ENCODE measurements around the gene SPRYD3. TPM values are rescaled to one million over a fixed set of nuclear protein-coding genes. Genes with fewer than 3 reads are reported as not detected.

SPRYD3 gene
- total RNA-seq, 2 experiments from 2014 or later, result 19.0 to 20.2 TPM

DNA sequence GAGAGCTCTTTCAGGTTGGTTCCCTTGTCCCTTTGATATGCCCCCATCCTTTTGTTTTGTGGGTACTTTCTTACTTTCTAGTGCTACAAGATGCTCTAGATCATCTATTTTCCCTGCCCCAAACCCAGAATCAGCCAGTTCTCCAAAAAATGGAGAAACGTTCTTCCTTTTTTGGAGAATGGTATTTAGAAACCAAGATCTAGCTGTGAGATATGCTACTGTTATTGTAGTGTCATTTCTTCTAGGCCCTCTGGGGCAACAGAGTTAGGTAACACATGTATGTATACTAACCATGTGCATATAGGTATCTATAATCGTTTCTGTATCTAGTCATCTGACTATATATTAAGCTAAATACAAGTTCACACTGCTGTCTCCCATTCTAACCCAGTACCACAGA is 11.4 kb upstream of the SPRYD3 start:
- CTCF ChIA-PET, result interaction anchor here (0.8 to 2.1 kb wide), 3 partner anchors 9 to 25 kb away, joined by 3 to 7 read pairs (median 5); no protein-coding TSS in a partner anchor
- H3K27ac Mint-ChIP-seq, result no peak overlapping the region
- no peaks in the 10 kb centered on the region for H3K36me3 Mint-ChIP-seq (ENCODE audit: low read depth)
- DNase-seq, result no peak
- peaks cover 42% of the 10 kb centered on the region for H3K27me3 Mint-ChIP-seq
- H3K4me1 Mint-ChIP-seq, result peaks cover 6% of the 10 kb centered on the region
- H3K4me3 Mint-ChIP-seq, result no peak overlapping the region
- POLR2A ChIA-PET, result no interaction called here
- no peaks in the 10 kb centered on the region for H3K9me3 Mint-ChIP-seq

- H3K27ac Mint-ChIP-seq, result no peak overlapping the region
- no peak overlapping the region for H3K4me3 Mint-ChIP-seq
- H3K9me3 Mint-ChIP-seq, result no peaks in the 10 kb centered on the region
- no peaks in the 10 kb centered on the region for H3K36me3 Mint-ChIP-seq (ENCODE audit: low read depth)
- peaks cover 42% of the 10 kb centered on the region for H3K27me3 Mint-ChIP-seq
- DNase-seq, result no peak
- ChIA-PET CTCF (interaction anchor here (0.8 to 2.1 kb wide), 3 partner anchors 9 to 24 kb away, joined by 3 to 7 read pairs (median 5); no protein-coding TSS in a partner anchor), POLR2A (no interaction called here)
- peaks cover 6% of the 10 kb centered on the region for H3K4me1 Mint-ChIP-seq
These were observed 10.9 kb upstream of the SPRYD3 start for GRCh38 chr12:53090105-53090504.

DNA sequence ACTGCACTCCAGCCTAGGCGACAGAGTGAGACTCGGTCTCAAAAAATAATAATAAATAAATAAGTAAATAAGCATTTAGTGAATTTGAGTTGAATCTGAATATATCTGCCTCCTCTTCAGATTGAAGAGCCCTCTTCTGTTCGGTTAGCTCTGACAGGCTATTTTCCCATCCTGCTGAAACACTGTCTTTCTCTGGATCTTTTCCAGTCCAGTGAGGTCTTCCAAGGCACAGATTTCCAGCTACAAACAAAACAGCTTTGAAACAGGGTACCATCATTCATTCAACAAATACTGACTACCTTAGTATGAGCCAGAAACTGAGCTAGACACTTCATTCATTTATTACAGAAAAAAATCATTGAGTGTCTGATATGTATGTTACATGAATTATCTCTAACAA is 7.2 kb upstream of the SPRYD3 start:
- Mint-ChIP-seq H3K27ac (no peak overlapping the region), H3K4me3 (no peak overlapping the region), H3K4me1 (peaks cover 5% of the 10 kb centered on the region), H3K9me3 (peaks cover 2% of the 10 kb centered on the region), H3K36me3 (ENCODE audit: low read depth) (no peaks in the 10 kb centered on the region), H3K27me3 (peaks cover 28% of the 10 kb centered on the region)
- ChIA-PET POLR2A (no interaction called here), CTCF (interaction anchor here (1.3 to 4.9 kb wide), 3 partner anchors 9 to 20 kb away, joined by 3 to 22 read pairs (median 4); no protein-coding TSS in a partner anchor)
- no peak for DNase-seq

GRCh38 chr12:53082637-53083175 is 3.5 kb upstream of the SPRYD3 start:
- CTCF ChIA-PET, result interaction anchor here (0.7 to 1.1 kb wide), 5 partner anchors 16 to 518 kb away, joined by 3 to 5 read pairs (median 3); partner anchors contain the start of gene AAAS
- peaks cover 2% of the 10 kb centered on the region for H3K9me3 Mint-ChIP-seq
- no peak for DNase-seq
- peaks cover 29% of the 10 kb centered on the region for H3K4me1 Mint-ChIP-seq
- no peak overlapping the region for H3K27ac Mint-ChIP-seq
- H3K36me3 Mint-ChIP-seq (ENCODE audit: low read depth), result peaks cover under 1% of the 10 kb centered on the region
- H3K27me3 Mint-ChIP-seq, result peaks cover 14% of the 10 kb centered on the region
- POLR2A ChIA-PET, result no interaction called here
- no peak overlapping the region for H3K4me3 Mint-ChIP-seq

GRCh38 chr12:53078425-53079225 is 565 bp downstream of the SPRYD3 start:
- Mint-ChIP-seq H3K27me3 (no peaks in the 10 kb centered on the region), H3K27ac (peak overlapping the region; percentile 95), H3K9me3 (peaks cover 2% of the 10 kb centered on the region), H3K4me1 (peaks cover 37% of the 10 kb centered on the region), H3K4me3 (peak overlapping the region; percentile 90), H3K36me3 (ENCODE audit: low read depth) (peaks cover 38% of the 10 kb centered on the region)
- ChIA-PET POLR2A (interaction anchor here (0.7 to 1.4 kb wide), 3 partner anchors 11 to 73 kb away, joined by 3 to 6 read pairs (median 5); partner anchors contain the start of gene EIF4B), CTCF (interaction anchor here (0.7 to 4.3 kb wide), 12 partner anchors 8 to 243 kb away, joined by 3 to 39 read pairs (median 4); partner anchors contain the start of gene AAAS)
- peak; percentile 47 for DNase-seq

DNA sequence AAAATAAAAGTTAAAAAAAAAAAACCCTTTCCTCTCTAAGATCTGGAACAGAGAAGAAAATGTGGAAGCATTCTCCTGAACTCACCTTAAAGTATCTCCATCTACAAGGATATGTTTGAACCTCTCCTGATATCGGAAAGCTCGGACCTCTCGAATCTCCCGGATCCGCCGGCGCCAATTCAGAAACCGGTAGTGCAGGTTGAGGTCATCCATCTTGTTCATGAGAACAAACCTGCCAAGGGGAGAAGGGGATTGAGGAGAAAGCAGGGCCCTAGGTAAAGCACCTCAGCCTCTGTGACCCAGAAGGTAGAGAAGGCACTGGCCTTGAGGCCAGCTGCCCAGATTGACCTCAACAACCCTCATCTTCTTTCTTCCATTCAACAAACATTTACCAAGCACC is 2.2 kb downstream of the SPRYD3 start:
- H3K4me3 Mint-ChIP-seq, result peak overlapping the region; percentile 90
- POLR2A ChIA-PET, result no interaction called here
- no peaks in the 10 kb centered on the region for H3K27me3 Mint-ChIP-seq
- peaks cover 46% of the 10 kb centered on the region for H3K36me3 Mint-ChIP-seq (ENCODE audit: low read depth)
- CTCF ChIA-PET, result interaction anchor here (1.0 to 4.2 kb wide), 4 partner anchors 10 to 22 kb away, joined by 3 to 31 read pairs (median 9); partner anchors contain the start of gene IGFBP6
- H3K4me1 Mint-ChIP-seq, result peaks cover 38% of the 10 kb centered on the region
- no peaks in the 10 kb centered on the region for H3K9me3 Mint-ChIP-seq
- DNase-seq, result no peak
- no peak overlapping the region for H3K27ac Mint-ChIP-seq

DNA sequence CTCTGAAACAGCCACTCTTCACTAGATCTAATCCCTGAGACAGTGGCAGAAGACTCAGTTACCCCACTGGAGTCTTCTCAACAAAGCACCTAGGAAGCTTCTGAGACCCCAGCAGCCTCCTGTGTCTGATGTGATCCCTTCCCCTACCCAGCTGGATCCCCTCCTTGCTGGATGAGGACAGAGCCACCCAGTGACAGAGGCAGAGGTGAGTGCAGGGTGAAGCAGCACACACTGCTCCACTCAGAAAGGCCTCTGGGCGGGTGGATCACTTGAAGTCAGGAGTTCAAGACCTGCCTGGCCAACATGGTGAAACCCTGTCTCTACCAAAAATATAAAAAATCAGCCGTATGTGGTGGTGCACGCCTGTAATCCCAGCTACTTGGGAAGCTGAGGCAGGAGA is 2.7 kb downstream of the SPRYD3 start:
- no peak for DNase-seq
- no peaks in the 10 kb centered on the region for H3K27me3 Mint-ChIP-seq
- H3K4me3 Mint-ChIP-seq, result no peak overlapping the region
- ChIA-PET POLR2A (no interaction called here), CTCF (interaction anchor here (1.0 to 4.2 kb wide), 4 partner anchors 10 to 22 kb away, joined by 3 to 31 read pairs (median 9); partner anchors contain the start of gene IGFBP6)
- no peak overlapping the region for H3K27ac Mint-ChIP-seq
- H3K4me1 Mint-ChIP-seq, result peaks cover 38% of the 10 kb centered on the region
- peaks cover 49% of the 10 kb centered on the region for H3K36me3 Mint-ChIP-seq (ENCODE audit: low read depth)
- no peaks in the 10 kb centered on the region for H3K9me3 Mint-ChIP-seq

- Mint-ChIP-seq H3K4me3 (no peak overlapping the region), H3K27me3 (no peaks in the 10 kb centered on the region), H3K9me3 (no peaks in the 10 kb centered on the region), H3K27ac (no peak overlapping the region), H3K36me3 (ENCODE audit: low read depth) (peaks cover 49% of the 10 kb centered on the region), H3K4me1 (peaks cover 31% of the 10 kb centered on the region)
- CTCF ChIA-PET, result interaction anchor here (2.7 to 4.2 kb wide), 2 partner anchors 9 to 24 kb away, joined by 14 to 31 read pairs; partner anchors contain the start of gene IGFBP6
- POLR2A ChIA-PET, result no interaction called here
- no peak for DNase-seq
These were observed 4.2 kb downstream of the SPRYD3 start for GRCh38 chr12:53074999-53075370.

GRCh38 chr12:53074283-53074998 is 4.7 kb downstream of the SPRYD3 start:
- Mint-ChIP-seq H3K36me3 (ENCODE audit: low read depth) (peaks cover 49% of the 10 kb centered on the region), H3K27me3 (no peaks in the 10 kb centered on the region), H3K4me1 (peaks cover 26% of the 10 kb centered on the region), H3K4me3 (no peak overlapping the region), H3K27ac (no peak overlapping the region), H3K9me3 (no peaks in the 10 kb centered on the region)
- DNase-seq, result no peak
- ChIA-PET POLR2A (no interaction called here), CTCF (interaction anchor here (0.8 to 4.2 kb wide), 3 partner anchors 9 to 27 kb away, joined by 3 to 31 read pairs (median 3); no protein-coding TSS in a partner anchor)

- Mint-ChIP-seq H3K27me3 (no peaks in the 10 kb centered on the region), H3K27ac (no peak overlapping the region), H3K4me3 (no peak overlapping the region), H3K4me1 (peaks cover 24% of the 10 kb centered on the region), H3K9me3 (no peaks in the 10 kb centered on the region), H3K36me3 (ENCODE audit: low read depth) (peaks cover 49% of the 10 kb centered on the region)
- DNase-seq, result no peak
- POLR2A ChIA-PET, result no interaction called here
- CTCF ChIA-PET, result interaction anchor here (0.8 to 4.2 kb wide), 5 partner anchors 8 to 58 kb away, joined by 3 to 31 read pairs (median 3); no protein-coding TSS in a partner anchor
These were observed 5.3 kb downstream of the SPRYD3 start for GRCh38 chr12:53073881-53074280.

DNA sequence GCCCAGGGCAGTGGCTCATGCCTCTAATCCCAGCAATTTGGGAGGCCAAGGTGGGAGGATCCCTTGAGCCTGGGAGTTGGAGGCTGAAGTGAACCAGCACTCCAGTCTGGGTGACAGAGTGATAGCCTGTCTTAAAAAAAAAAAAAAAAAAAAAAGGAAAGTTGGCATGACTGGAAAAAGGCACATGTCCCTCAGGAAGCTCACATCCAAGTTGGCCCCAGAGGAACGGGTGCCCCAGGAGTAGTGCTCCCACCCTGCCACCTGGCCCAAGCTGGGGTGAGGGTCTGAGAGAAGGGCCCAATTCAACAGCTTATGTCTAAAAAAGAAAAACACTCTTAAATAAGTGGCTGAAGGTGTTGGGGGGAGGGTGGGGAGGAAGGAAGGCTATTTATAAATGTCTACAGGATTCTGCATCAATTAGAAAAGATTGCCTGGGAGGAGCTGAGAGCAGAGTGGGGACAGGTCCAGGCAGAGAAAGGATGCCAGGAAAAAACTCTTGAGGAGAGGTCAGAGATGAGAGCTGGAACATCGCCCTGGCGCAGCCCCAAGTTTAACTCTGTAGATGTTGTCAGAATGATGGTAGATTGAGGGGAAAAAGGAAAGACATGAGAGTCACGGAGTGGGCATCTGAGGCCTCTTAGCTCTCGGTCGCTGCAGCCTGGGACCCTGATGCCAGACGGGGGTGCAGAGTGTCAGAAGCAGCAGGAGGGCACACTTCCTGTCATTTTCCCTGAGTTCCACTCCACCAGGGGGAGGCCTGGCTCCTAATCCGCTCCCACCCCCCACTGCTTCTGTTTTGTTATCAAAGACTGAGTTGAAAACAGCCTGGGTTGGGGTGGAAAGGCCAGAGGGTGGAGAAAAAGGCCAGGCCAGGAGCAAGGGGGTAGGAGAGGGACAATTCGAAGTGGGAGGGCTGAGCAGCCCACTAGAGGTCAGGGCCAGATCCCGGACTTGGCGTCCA is 7.3 kb downstream of the SPRYD3 start:
- ChIA-PET CTCF (interaction anchor here (0.7 to 1.7 kb wide), 2 partner anchors 7 to 31 kb away, joined by 3 read pairs; partner anchors contain the start of genes SOAT2 and SPRYD3), POLR2A (no interaction called here)
- no peaks in the 10 kb centered on the region for H3K27me3 Mint-ChIP-seq
- peaks cover 5% of the 10 kb centered on the region for H3K4me1 Mint-ChIP-seq
- no peaks in the 10 kb centered on the region for H3K9me3 Mint-ChIP-seq
- H3K4me3 Mint-ChIP-seq, result no peak overlapping the region
- peaks cover 40% of the 10 kb centered on the region for H3K36me3 Mint-ChIP-seq (ENCODE audit: low read depth)
- peak overlapping the region; percentile 64 for H3K27ac Mint-ChIP-seq
- DNase-seq, result no peak
